ENCODE results near the gene SND1. TPM values are rescaled to one million over a fixed set of nuclear protein-coding genes. Genes with fewer than 3 reads are reported as not detected.
A peak's percentile ranks its signal among the peaks of the same experiment; 100 is the strongest.

SND1 gene
- polyA plus RNA-seq, 3 donors = 138 to 152 (median 150) TPM

GRCh38 chr7:127809261-127809702 is 157.3 kb downstream of the SND1 start:
- DNase-seq (ENCODE audit: extremely low read depth in 1 of 11, low read depth in 9 of 11, low spot score in 4 of 11) = no peak

- no peak for DNase-seq (ENCODE audit: extremely low read depth in 1 of 11, low read depth in 9 of 11, low spot score in 4 of 11)
Observed at GRCh38 chr7:127810113-127810512, 158.1 kb downstream of the SND1 start.

- DNase-seq (ENCODE audit: extremely low read depth in 1 of 11, low read depth in 9 of 11, low spot score in 4 of 11) = no peak
Observed at GRCh38 chr7:127810696-127811660, 159.0 kb downstream of the SND1 start.

GRCh38 chr7:127812540-127812939 is 160.5 kb downstream of the SND1 start:
- no peak for DNase-seq (ENCODE audit: extremely low read depth in 1 of 11, low read depth in 9 of 11, low spot score in 4 of 11)

- no peak for DNase-seq (ENCODE audit: extremely low read depth in 1 of 11, low read depth in 9 of 11, low spot score in 4 of 11)
Observed at GRCh38 chr7:127813991-127814541, 162.1 kb downstream of the SND1 start.

GRCh38 chr7:127815631-127816145 is 163.7 kb downstream of the SND1 start:
- no peak for DNase-seq (ENCODE audit: extremely low read depth in 1 of 11, low read depth in 9 of 11, low spot score in 4 of 11)

GRCh38 chr7:127816354-127817190 is 164.6 kb downstream of the SND1 start:
- DNase-seq (ENCODE audit: extremely low read depth in 1 of 11, low read depth in 9 of 11, low spot score in 4 of 11) = peak in 2 of 11 donors; percentile 12 to 13

GRCh38 chr7:127817466-127817865 is 165.5 kb downstream of the SND1 start:
- no peak for DNase-seq (ENCODE audit: extremely low read depth in 1 of 11, low read depth in 9 of 11, low spot score in 4 of 11)

GRCh38 chr7:127818306-127818705 is 166.3 kb downstream of the SND1 start:
- no peak for DNase-seq (ENCODE audit: extremely low read depth in 1 of 11, low read depth in 9 of 11, low spot score in 4 of 11)

GRCh38 chr7:127819975-127820731 is 168.2 kb downstream of the SND1 start:
- peak in 1 of 11 donors; percentile 18 for DNase-seq (ENCODE audit: extremely low read depth in 1 of 11, low read depth in 9 of 11, low spot score in 4 of 11)

- DNase-seq (ENCODE audit: extremely low read depth in 1 of 11, low read depth in 9 of 11, low spot score in 4 of 11) = no peak
Observed at GRCh38 chr7:127820732-127821085, 168.7 kb downstream of the SND1 start.

- DNase-seq (ENCODE audit: extremely low read depth in 1 of 11, low read depth in 9 of 11, low spot score in 4 of 11) = no peak
Observed at GRCh38 chr7:127821146-127821545, 169.2 kb downstream of the SND1 start.

- peak in 2 of 11 donors; percentile 15 to 20 for DNase-seq (ENCODE audit: extremely low read depth in 1 of 11, low read depth in 9 of 11, low spot score in 4 of 11)
Observed at GRCh38 chr7:127822822-127823508, 171.0 kb downstream of the SND1 start.

- no peak for DNase-seq (ENCODE audit: extremely low read depth in 1 of 11, low read depth in 9 of 11, low spot score in 4 of 11)
Observed at GRCh38 chr7:127824682-127825081, 172.7 kb downstream of the SND1 start.

- no peak for DNase-seq (ENCODE audit: extremely low read depth in 1 of 11, low read depth in 9 of 11, low spot score in 4 of 11)
Observed at GRCh38 chr7:127828843-127829500, 177.0 kb downstream of the SND1 start.

GRCh38 chr7:127831318-127832219 is 179.6 kb downstream of the SND1 start:
- DNase-seq (ENCODE audit: extremely low read depth in 1 of 11, low read depth in 9 of 11, low spot score in 4 of 11) = no peak

GRCh38 chr7:127832592-127832991 is 180.6 kb downstream of the SND1 start:
- DNase-seq (ENCODE audit: extremely low read depth in 1 of 11, low read depth in 9 of 11, low spot score in 4 of 11) = no peak
